Ishikawa (cell line): ENCODE data around the gene ATP6V1C2.

Experiments
- CEBPB ChIP-seq: IDR thresholded peaks from 2 replicates; pipeline ENCODE4 v1.6.1; 2012
- CREB1 ChIP-seq: IDR thresholded peaks from 2 replicates; pipeline ENCODE4 v1.6.1; 2012; ENCODE audit warnings: low read depth
- EGR1 ChIP-seq: IDR thresholded peaks from 2 replicates; pipeline ENCODE4 v1.6.1; 2012
- EP300 ChIP-seq: IDR thresholded peaks from 2 replicates; pipeline ENCODE4 v1.6.1; 2012; ENCODE audit warnings: borderline replicate concordance
- FOXM1 ChIP-seq: IDR thresholded peaks from 2 replicates; pipeline ENCODE4 v1.6.1; 2012; ENCODE audit warnings: low read depth, borderline replicate concordance
- MAX ChIP-seq: IDR thresholded peaks from 2 replicates; pipeline ENCODE4 v1.6.1; 2012
- NFIC ChIP-seq: IDR thresholded peaks from 2 replicates; pipeline ENCODE4 v1.6.1; 2012
- RAD21 ChIP-seq: IDR thresholded peaks from 2 replicates; pipeline ENCODE4 v1.6.1; 2012; ENCODE audit warnings: low read depth
- REST ChIP-seq: IDR thresholded peaks from 2 replicates; pipeline ENCODE4 v1.6.1; 2012; ENCODE audit warnings: low read depth, mild to moderate bottlenecking
- TAF1 ChIP-seq: IDR thresholded peaks from 2 replicates; pipeline ENCODE4 v1.6.1; 2012; ENCODE audit warnings: low read depth, mild to moderate bottlenecking
- TCF12 ChIP-seq: IDR thresholded peaks from 2 replicates; pipeline ENCODE4 v1.6.1; 2012; ENCODE audit warnings: low read depth
- TEAD4 ChIP-seq: IDR thresholded peaks from 2 replicates; pipeline ENCODE4 v1.6.1; 2012
- USF1 ChIP-seq: IDR thresholded peaks from 2 replicates; pipeline ENCODE4 v1.6.1; 2012
- YY1 ChIP-seq: IDR thresholded peaks from 2 replicates; pipeline ENCODE4 v1.6.1; 2012; ENCODE audit warnings: low read depth
- ZBTB7A ChIP-seq: IDR thresholded peaks from 2 replicates; pipeline ENCODE4 v1.6.1; 2012; ENCODE audit warnings: low read depth

ATP6V1C2 gene

GRCh38 chr2:10814571-10815331 lies 93.3 kb downstream of the ATP6V1C2 start:
- TF ChIP-seq YY1 = no peak
- no peak for TF ChIP-seq FOXM1
- no peak for TF ChIP-seq TEAD4
- TF ChIP-seq TAF1 = no peak
- no peak for TF ChIP-seq CEBPB
- TF ChIP-seq RAD21 = no peak
- TF ChIP-seq CREB1 = no peak
- TF ChIP-seq ZBTB7A = no peak
- TF ChIP-seq USF1 = no peak
- no peak for TF ChIP-seq REST
- no peak for TF ChIP-seq NFIC
- no peak for TF ChIP-seq EGR1
- no peak for TF ChIP-seq EP300
- no peak for TF ChIP-seq TCF12
- no peak for TF ChIP-seq MAX

DNA sequence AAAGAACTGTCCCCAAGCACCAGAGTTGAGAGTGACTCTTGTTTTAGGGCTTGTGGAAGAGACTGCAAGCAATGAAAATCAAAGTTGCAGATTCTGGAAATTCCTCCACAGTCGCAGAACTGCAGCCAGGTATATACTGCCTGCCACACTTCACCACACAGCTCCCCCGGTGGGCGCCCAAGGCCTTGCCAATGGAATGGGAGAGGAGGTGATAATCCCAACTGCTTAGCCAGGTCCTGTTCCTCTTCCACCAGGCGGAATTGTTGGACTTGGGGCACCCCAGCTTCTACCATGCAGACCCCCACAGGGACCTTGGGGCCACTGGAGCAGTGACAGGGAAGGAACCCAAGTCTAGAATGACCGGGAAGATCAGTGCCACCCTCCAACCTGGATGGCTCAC lies 96.0 kb downstream of the ATP6V1C2 start:
- TF ChIP-seq REST (no peak), ZBTB7A (no peak), RAD21 (no peak), EGR1 (no peak), MAX (no peak), USF1 (no peak), TCF12 (no peak)

DNA sequence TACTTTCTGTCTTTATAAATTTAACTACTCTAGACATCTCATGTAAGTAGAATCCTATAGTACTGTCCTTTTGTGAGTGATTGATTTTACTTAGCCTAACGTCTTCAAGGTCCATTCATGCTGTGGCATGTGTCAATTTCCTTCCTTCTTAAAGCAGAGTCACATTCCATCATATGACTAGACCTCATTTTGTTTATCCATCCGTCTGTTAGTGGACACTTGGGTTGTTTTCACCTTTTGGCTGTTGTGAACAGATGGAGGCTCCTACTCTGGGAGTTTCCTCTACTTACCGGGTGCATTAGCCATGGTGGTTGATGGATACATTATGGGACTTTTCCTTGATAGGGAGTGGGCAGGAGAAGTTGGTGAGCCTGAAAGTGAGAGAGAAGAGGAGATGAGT lies 97.6 kb downstream of the ATP6V1C2 start:
- no peak for TF ChIP-seq CEBPB
- no peak for TF ChIP-seq REST
- no peak for TF ChIP-seq FOXM1
- TF ChIP-seq TCF12 = no peak
- no peak for TF ChIP-seq YY1
- TF ChIP-seq ZBTB7A = no peak
- TF ChIP-seq CREB1 = no peak
- no peak for TF ChIP-seq TAF1
- no peak for TF ChIP-seq TEAD4
- TF ChIP-seq EP300 = no peak

DNA sequence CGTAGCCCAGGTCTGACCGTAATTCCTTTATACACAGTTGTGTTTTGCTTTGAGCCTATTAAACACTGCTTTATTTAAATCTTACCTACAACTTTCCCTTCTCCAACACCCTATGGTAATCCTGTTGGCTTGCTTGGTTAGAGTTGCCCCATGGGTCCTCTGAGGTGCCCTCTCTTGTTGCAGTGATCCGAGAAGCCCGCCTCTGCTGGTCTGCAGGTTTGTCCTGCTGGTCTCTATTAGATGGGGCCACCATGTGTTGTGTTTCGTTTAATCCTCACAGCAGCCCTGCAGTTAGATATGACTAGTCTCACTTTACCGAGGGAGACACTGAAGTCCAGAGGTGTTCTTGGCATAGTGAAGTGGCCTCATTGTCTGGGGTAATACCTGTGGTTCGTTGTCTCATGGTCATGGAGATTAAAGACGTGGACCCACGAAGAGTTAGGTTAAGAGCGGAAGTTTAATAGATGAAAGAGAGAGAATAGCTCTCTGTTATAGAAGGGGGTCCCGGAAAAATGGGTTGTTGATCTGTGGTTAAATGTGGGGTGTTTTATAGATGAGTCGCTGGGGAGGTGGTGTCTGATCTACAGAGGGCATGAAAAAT lies 98.4 kb downstream of the ATP6V1C2 start:
- no peak for TF ChIP-seq EGR1
- no peak for TF ChIP-seq ZBTB7A
- no peak for TF ChIP-seq TAF1
- no peak for TF ChIP-seq MAX
- no peak for TF ChIP-seq CEBPB
